Tibial nerve (tissue), 3 donors: ENCODE measurements around the gene SPTB.

Source experiments
- CTCF ChIP-seq, 5 experiments: fragments of 200-600 bp in 3 of 5; fragments of 450-650 bp in 2 of 5; sonication (generic) in 3 of 5; IDR thresholded peaks; one replicate each; pipeline ENCODE4 v1.5.1; 2016 to 2019; ENCODE audit warnings: antibody characterized with exemption in 5 of 5, mild to moderate bottlenecking in 3 of 5, moderate library complexity in 2 of 5
- POLR2A ChIP-seq, 2 donors: fragments of 450-650 bp; IDR thresholded peaks; one replicate each; pipeline ENCODE4 v1.6.1; 2017; ENCODE audit warnings: antibody characterized with exemption in 2 of 2, mild to moderate bottlenecking in 2 of 2, moderate library complexity in 2 of 2

GRCh38 chr14:64723691-64724577, 155.8 kb downstream of the SPTB start:
- TF ChIP-seq POLR2A (IDR thresholded peaks at IDR 0.05): no peak
- no peak for TF ChIP-seq CTCF (IDR thresholded peaks at IDR 0.05)
